HG03460 (cell line): ENCODE data around the gene AMZ2.
"Not testable (repeated sequence)": the region's sequence is repeated elsewhere in the genome, so short reads cannot be mapped to it uniquely, and the experiment has no call there.

ENCODE experiments used
- ATAC-seq: cut with Tn5 transposase; IDR thresholded peaks from one replicate; pipeline ENCODE4 v1.9.1; 2021; ENCODE audit not compliant: unreplicated experiment

Gene AMZ2

GRCh38 chr17:68248199-68248825, 469 bp downstream of the AMZ2 start:
- peak; percentile 16 for ATAC-seq

GRCh38 chr17:68248891-68249290, 1.0 kb downstream of the AMZ2 start:
- no peak for ATAC-seq

GRCh38 chr17:68249354-68249765, 1.5 kb downstream of the AMZ2 start:
- ATAC-seq, result no peak

- ATAC-seq, result not testable (repeated sequence)
Observed at GRCh38 chr17:68253426-68253825, 5.6 kb downstream of the AMZ2 start.

- ATAC-seq, result no peak
Observed at GRCh38 chr17:68255151-68255550, 7.3 kb downstream of the AMZ2 start.

GRCh38 chr17:68255731-68256538, 8.1 kb downstream of the AMZ2 start:
- ATAC-seq, result no peak

- ATAC-seq, result not testable (repeated sequence)
Observed at GRCh38 chr17:68256701-68257100, 8.9 kb downstream of the AMZ2 start.

GRCh38 chr17:68257934-68258333, 10.1 kb downstream of the AMZ2 start:
- ATAC-seq, result no peak

- peak; percentile 93 for ATAC-seq
Observed at GRCh38 chr17:68258890-68259647, 11.2 kb downstream of the AMZ2 start.

- not testable (repeated sequence) for ATAC-seq
Observed at GRCh38 chr17:68259648-68259951, 11.8 kb downstream of the AMZ2 start.

GRCh38 chr17:68260051-68260762, 12.4 kb downstream of the AMZ2 start:
- no peak for ATAC-seq

- ATAC-seq, result not testable (repeated sequence)
Observed at GRCh38 chr17:68262467-68262866, 14.6 kb downstream of the AMZ2 start.

GRCh38 chr17:68263101-68263681, 15.3 kb downstream of the AMZ2 start:
- peak; percentile 38 for ATAC-seq

- not testable (repeated sequence) for ATAC-seq
Observed at GRCh38 chr17:68265833-68266232, 18.0 kb downstream of the AMZ2 start.

- no peak for ATAC-seq
Observed at GRCh38 chr17:68273722-68274121, 25.9 kb downstream of the AMZ2 start.

- ATAC-seq, result not testable (repeated sequence)
Observed at GRCh38 chr17:68276339-68276738, 28.5 kb downstream of the AMZ2 start.

- ATAC-seq, result no peak
Observed at GRCh38 chr17:68277807-68278206, 30.0 kb downstream of the AMZ2 start.

GRCh38 chr17:68281965-68282364, 34.1 kb downstream of the AMZ2 start:
- not testable (repeated sequence) for ATAC-seq

GRCh38 chr17:68288375-68288774, 40.5 kb downstream of the AMZ2 start:
- ATAC-seq, result no peak

- ATAC-seq, result no peak
Observed at GRCh38 chr17:68288804-68289203, 41.0 kb downstream of the AMZ2 start.

GRCh38 chr17:68289473-68289872, 41.6 kb downstream of the AMZ2 start:
- no peak for ATAC-seq
